ENCODE results near the gene HBP1. TPM values are rescaled to one million over a fixed set of nuclear protein-coding genes. Genes with fewer than 3 reads are reported as not detected.
"Not testable (repeated sequence)": the region's sequence is repeated elsewhere in the genome, so short reads cannot be mapped to it uniquely, and the experiment has no call there.

Gene HBP1
- total RNA-seq, 1 donor, result 90.9 TPM

DNA sequence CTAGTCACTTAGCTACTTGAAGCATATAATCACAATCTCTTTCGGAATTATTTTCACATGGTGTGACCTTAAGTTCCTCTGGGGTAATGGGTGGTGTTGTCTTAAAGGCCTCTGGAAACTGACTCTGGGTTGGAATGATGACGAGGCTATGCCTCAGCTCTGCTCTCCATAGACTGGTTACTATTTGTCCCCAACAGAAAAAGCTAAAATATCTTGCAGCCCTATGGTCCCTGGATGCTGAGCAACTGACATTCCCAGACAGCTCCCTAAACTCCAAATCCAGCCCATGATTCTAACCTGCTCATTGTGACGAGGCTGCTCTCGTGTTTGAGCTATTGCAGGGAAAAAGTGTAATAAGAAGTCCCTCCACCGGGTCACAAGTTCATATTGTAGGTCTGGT lies 51.6 kb downstream of the HBP1 start:
- TF ChIP-seq, protein P1, sequence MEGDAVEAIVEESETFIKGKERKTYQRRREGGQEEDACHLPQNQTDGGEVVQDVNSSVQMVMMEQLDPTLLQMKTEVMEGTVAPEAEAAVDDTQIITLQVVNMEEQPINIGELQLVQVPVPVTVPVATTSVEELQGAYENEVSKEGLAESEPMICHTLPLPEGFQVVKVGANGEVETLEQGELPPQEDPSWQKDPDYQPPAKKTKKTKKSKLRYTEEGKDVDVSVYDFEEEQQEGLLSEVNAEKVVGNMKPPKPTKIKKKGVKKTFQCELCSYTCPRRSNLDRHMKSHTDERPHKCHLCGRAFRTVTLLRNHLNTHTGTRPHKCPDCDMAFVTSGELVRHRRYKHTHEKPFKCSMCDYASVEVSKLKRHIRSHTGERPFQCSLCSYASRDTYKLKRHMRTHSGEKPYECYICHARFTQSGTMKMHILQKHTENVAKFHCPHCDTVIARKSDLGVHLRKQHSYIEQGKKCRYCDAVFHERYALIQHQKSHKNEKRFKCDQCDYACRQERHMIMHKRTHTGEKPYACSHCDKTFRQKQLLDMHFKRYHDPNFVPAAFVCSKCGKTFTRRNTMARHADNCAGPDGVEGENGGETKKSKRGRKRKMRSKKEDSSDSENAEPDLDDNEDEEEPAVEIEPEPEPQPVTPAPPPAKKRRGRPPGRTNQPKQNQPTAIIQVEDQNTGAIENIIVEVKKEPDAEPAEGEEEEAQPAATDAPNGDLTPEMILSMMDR (IDR thresholded peaks at IDR 0.05; ENCODE audit: insufficient read depth, low read length), result no peak
- DNase-seq (ENCODE audit: low read depth), result no peak

DNA sequence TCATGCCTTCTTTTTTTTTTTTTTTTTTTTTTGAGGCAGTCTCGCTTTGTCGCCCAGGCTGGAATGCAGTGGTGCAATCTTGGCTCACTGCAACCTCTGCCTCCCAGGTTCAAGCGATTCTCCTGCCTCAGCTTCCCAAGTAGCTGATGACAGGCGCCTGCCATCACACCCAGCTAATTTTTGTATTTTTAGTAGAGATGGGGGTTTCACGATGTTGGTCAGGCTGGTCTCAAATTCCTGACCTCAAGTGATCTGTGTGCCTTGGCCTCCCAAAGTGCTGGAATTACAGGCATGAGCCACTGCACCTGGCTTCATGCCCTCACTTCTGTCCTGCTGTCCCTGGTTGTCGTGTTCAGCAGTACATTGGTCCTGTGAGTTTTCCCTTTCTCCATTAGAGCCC lies 52.0 kb downstream of the HBP1 start:
- not testable (repeated sequence) for DNase-seq (ENCODE audit: low read depth); H3K4me3 ChIP-seq (ENCODE audit: low read depth, low read length)

More for the DNA sequence above, 51.6 kb downstream of the HBP1 start:
- H3K4me3 ChIP-seq (ENCODE audit: low read depth, low read length), result no peak overlapping the region

DNA sequence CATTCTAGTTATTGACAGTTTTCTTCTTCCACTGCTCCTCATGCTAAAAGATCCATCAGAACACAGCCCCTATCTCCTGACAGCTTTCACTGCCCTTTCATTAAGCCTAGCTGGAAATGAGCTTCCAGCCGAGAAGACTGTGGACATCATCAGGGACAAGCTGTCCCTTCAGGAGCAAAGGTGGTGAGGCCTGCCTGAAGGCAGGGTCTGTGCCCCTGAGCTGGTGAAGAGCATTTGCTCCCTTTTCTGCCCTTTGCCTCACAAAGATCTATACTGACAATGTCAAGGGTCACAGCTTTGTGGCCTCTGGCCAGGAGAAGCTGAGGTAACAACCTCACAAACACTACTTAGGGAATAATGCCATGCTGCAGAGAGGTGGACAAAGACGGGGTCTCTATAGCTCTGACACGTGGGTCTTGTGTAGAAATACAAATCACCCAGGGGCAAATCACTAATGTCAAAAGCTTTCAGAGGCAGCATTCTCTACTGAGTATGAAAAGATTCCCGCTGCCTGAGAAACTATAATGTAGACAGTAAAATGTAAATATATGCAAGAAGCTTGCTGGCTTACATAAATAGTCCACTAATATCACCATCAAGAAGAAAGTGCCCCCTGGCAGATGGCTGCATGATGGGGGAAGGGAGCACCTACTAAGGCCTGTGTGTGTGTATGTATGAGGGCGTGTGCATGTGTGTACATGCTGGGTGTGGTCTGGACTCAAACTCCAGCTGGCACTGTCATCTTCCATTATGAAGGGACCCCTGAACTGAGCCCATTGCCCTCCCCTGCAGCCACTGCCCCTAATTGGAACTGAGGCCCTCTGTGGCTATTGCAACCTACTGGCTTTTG lies 55.8 kb downstream of the HBP1 start:
- H3K4me3 ChIP-seq (ENCODE audit: low read depth, low read length), result no peak overlapping the region
- TF ChIP-seq, protein P1 (IDR thresholded peaks at IDR 0.05; ENCODE audit: insufficient read depth, low read length), result no peak
- no peak for DNase-seq (ENCODE audit: low read depth)

DNA sequence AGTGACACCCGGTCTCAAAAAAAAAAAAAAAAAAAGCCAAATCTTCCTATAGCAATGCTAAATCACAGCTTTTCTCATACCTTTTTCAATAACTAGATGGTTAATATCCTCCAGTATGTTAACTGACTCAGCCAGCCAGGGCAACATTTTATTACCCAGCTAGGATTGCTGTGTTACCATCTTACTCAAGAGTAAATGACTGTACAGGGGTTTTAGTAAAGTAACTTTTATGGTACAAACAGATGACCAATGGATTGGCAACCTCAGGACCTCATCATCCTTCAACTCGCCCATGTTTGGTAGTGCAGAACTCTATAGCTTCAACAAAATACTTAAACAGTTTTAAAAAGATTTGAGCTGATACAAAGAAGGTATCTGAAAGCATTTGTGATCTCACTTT lies 59.5 kb downstream of the HBP1 start:
- no peak for DNase-seq (ENCODE audit: low read depth)
- TF ChIP-seq, protein P1 (IDR thresholded peaks at IDR 0.05; ENCODE audit: insufficient read depth, low read length), result no peak
- no peak overlapping the region for H3K4me3 ChIP-seq (ENCODE audit: low read depth, low read length)

DNA sequence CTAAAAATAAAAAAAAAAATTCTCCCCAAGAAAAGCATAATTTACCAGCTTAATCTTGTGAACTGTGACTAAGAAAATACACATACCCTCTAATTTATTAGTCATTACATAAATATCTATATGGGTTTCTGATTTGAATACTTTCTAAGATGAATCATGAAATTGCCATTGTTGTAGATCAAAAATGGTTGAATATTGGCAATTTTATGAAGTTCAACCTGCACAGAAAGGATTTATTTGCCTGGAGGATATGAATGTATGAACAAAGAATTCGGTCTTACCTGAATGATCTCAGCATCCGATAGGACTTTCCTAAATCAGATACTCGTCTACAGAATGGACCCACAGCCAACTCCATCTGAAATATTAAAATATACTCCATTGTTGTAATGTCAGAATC lies 61.5 kb downstream of the HBP1 start:
- TF ChIP-seq, protein P1 (IDR thresholded peaks at IDR 0.05; ENCODE audit: insufficient read depth, low read length), result no peak
- peak; percentile 38 for DNase-seq (ENCODE audit: low read depth)

DNA sequence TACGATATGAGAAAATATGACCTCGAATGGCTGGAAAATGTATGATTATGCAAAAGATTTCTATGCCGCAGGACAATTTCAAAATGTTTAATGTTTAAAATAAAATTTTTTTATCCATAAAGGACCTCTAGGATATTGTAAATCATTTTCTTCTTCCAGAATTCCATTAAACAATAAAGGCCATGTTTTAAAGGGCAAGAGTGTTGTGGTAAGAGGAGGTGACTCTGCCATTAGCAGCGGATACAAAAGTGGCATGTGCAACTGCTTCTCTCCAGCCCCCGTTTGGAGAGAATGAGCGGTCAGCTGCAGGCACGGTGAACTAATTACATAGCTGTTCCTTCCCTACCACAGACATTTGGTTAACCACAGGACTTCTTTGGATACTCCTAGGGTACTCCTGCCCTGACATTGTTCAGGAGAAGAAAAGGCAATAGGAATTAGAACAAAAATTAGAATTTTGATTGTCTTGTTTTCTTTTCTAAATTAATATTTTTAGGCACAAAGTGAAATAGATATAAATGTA lies 63.8 kb downstream of the HBP1 start:
- H3K4me3 ChIP-seq (ENCODE audit: low read depth, low read length), result no peak overlapping the region
- TF ChIP-seq, protein P1 (IDR thresholded peaks at IDR 0.05; ENCODE audit: insufficient read depth, low read length), result no peak
- DNase-seq (ENCODE audit: low read depth), result no peak

More for the DNA sequence above, 61.5 kb downstream of the HBP1 start:
- H3K4me3 ChIP-seq (ENCODE audit: low read depth, low read length), result no peak overlapping the region

DNA sequence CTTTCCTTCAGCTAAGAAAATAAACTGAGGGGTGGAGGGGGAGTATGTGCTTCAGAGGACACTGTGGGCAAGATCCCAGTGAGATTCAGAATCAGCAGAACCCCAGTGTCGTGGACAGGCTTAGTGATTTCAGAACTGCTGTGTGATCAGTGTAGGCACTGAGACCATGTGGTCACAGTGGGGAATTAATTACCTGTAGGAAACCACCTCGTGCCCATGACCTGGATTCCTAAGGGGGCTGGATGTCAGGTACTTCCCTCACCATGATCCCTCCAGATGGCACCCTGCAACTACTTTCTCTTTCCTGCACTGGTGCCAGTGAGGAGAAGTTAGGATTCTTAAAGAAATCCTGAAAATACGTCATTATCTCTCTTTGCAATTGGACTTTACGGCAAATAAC lies 64.4 kb downstream of the HBP1 start:
- no peak for DNase-seq (ENCODE audit: low read depth)
- H3K4me3 ChIP-seq (ENCODE audit: low read depth, low read length), result no peak overlapping the region
- TF ChIP-seq, protein P1 (IDR thresholded peaks at IDR 0.05; ENCODE audit: insufficient read depth, low read length), result no peak

Measured in fibroblast of the aortic adventitia (primary cell).